ENCODE results near the gene DEAF1. TPM values are rescaled to one million over a fixed set of nuclear protein-coding genes. Genes with fewer than 3 reads are reported as not detected.

DEAF1 gene
- total and polyA plus RNA-seq, 9 of the 15 experiments (the other 6 are each of a cell fraction or from before 2014, with no cell fraction given) = 2.0 to 69.1 (median 26.8) TPM

- TF ChIP-seq, protein P1, sequence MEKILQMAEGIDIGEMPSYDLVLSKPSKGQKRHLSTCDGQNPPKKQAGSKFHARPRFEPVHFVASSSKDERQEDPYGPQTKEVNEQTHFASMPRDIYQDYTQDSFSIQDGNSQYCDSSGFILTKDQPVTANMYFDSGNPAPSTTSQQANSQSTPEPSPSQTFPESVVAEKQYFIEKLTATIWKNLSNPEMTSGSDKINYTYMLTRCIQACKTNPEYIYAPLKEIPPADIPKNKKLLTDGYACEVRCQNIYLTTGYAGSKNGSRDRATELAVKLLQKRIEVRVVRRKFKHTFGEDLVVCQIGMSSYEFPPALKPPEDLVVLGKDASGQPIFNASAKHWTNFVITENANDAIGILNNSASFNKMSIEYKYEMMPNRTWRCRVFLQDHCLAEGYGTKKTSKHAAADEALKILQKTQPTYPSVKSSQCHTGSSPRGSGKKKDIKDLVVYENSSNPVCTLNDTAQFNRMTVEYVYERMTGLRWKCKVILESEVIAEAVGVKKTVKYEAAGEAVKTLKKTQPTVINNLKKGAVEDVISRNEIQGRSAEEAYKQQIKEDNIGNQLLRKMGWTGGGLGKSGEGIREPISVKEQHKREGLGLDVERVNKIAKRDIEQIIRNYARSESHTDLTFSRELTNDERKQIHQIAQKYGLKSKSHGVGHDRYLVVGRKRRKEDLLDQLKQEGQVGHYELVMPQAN (IDR thresholded peaks at IDR 0.05; ENCODE audit: borderline replicate concordance) = no peak
- no peak for TF ChIP-seq ZNF143 (CRISPR knock-in tag; IDR thresholded peaks at IDR 0.05)
- no peak for TF ChIP-seq ZNF3 (CRISPR knock-in tag; IDR thresholded peaks at IDR 0.05)
- TF ChIP-seq, protein P2, sequence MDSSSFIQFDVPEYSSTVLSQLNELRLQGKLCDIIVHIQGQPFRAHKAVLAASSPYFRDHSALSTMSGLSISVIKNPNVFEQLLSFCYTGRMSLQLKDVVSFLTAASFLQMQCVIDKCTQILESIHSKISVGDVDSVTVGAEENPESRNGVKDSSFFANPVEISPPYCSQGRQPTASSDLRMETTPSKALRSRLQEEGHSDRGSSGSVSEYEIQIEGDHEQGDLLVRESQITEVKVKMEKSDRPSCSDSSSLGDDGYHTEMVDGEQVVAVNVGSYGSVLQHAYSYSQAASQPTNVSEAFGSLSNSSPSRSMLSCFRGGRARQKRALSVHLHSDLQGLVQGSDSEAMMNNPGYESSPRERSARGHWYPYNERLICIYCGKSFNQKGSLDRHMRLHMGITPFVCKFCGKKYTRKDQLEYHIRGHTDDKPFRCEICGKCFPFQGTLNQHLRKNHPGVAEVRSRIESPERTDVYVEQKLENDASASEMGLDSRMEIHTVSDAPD (CRISPR knock-in tag; IDR thresholded peaks at IDR 0.05) = no peak
- no peak for TF ChIP-seq ZNF436 (CRISPR knock-in tag; IDR thresholded peaks at IDR 0.05)
- peak; percentile 95 for TF ChIP-seq MAFG (tag; conservative IDR thresholded peaks at IDR 0.05)
- peak; percentile 46; the same call in 1 of the 2 replicates for TF ChIP-seq CXXC5 (CRISPR knock-in tag; IDR thresholded peaks at IDR 0.05)
- TF ChIP-seq CTCFL (IDR thresholded peaks at IDR 0.05; ENCODE audit: borderline replicate concordance, insufficient read depth, low read depth, low read length, poor library complexity, severe bottlenecking) = no peak
- TF ChIP-seq SMAD4 (CRISPR knock-in tag; conservative IDR thresholded peaks at IDR 0.05) = 0 out of 2 replicates have a peak, but pooled peaks have one; percentile 66
- no peak for TF ChIP-seq ARID2 (IDR thresholded peaks at IDR 0.05)
- peak; percentile 37; the same call in 1 of the 2 replicates for TF ChIP-seq RBFOX2 (IDR thresholded peaks at IDR 0.05; ENCODE audit: low read depth, low read length)
- peak; percentile 33 for TF ChIP-seq TAF9B (IDR thresholded peaks at IDR 0.05; ENCODE audit: partially characterized antibody)
- TF ChIP-seq POLR2AphosphoS2 (IDR thresholded peaks at IDR 0.05; ENCODE audit: low read length) = no peak
- no peak; the same call in 1 of the 2 replicates for TF ChIP-seq MECOM (CRISPR knock-in tag; IDR thresholded peaks at IDR 0.05)
- no peak for TF ChIP-seq KAT8 (IDR thresholded peaks at IDR 0.05; ENCODE audit: low read depth)
- TF ChIP-seq, protein P3, sequence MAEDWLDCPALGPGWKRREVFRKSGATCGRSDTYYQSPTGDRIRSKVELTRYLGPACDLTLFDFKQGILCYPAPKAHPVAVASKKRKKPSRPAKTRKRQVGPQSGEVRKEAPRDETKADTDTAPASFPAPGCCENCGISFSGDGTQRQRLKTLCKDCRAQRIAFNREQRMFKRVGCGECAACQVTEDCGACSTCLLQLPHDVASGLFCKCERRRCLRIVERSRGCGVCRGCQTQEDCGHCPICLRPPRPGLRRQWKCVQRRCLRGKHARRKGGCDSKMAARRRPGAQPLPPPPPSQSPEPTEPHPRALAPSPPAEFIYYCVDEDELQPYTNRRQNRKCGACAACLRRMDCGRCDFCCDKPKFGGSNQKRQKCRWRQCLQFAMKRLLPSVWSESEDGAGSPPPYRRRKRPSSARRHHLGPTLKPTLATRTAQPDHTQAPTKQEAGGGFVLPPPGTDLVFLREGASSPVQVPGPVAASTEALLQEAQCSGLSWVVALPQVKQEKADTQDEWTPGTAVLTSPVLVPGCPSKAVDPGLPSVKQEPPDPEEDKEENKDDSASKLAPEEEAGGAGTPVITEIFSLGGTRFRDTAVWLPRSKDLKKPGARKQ (CRISPR knock-in tag; IDR thresholded peaks at IDR 0.05) = no peak
- TF ChIP-seq YBX1 (IDR thresholded peaks at IDR 0.05) = no peak
- no peak for TF ChIP-seq ZNF444 (CRISPR knock-in tag; IDR thresholded peaks at IDR 0.05)
- no peak for TF ChIP-seq ZNF121 (CRISPR knock-in tag; conservative IDR thresholded peaks at IDR 0.05)
- TF ChIP-seq THAP12 (CRISPR knock-in tag; IDR thresholded peaks at IDR 0.05) = no peak
Measured at GRCh38 chr11:665704-666281, 29.2 kb downstream of the DEAF1 start (continued).
